ENCODE measurements around the gene RNF144A. TPM values are rescaled to one million over a fixed set of nuclear protein-coding genes. Genes with fewer than 3 reads are reported as not detected.

Gene RNF144A
- total and polyA plus RNA-seq, 2 donors (not counting 3 experiments of a cell fraction or from before 2014, with no cell fraction given): 9.7 to 28.8 TPM

DNA sequence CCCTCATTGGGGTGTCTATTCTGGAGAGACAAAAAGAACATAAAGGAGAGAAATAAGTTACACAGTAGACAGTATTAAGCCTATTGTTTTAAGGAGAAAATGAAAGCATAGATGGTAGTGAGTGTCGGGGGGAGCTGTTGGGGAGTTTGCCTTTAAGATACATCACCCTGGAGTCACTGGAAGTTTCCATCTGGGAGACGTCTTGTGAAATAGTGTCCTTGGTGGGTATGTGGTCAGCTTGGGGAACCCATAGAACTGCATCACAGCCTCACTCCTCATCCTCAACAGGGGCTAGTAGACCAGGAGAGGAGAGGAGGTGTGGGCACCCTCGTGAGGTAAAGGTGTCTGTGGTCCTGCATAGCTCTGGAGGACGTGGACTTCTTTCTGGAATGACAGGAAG, 60.6 kb downstream of the RNF144A start:
- DNase-seq (ENCODE audit: low read depth, low spot score) (no peak), FAIRE-seq (no peak)
- no peak overlapping the region for H3K9ac ChIP-seq (replicated peaks; ENCODE audit: extremely low read depth, insufficient read depth, low read length)
- CTCF ChIA-PET: interaction anchor here (0.7 to 1.4 kb wide), 4 partner anchors 15 to 62 kb away, joined by 3 to 6 read pairs (median 4); no protein-coding TSS in a partner anchor
- POLR2A ChIA-PET: no interaction called here
- H3K4me1 ChIP-seq (ENCODE audit: control insufficient read depth, extremely low read depth, insufficient read depth, low read length): peaks cover 19% of the 10 kb centered on the region
- no peaks in the 10 kb centered on the region for H4K20me1 ChIP-seq (replicated peaks; ENCODE audit: control insufficient read depth, extremely low read depth, insufficient read depth, low read length)
- no peaks in the 10 kb centered on the region for H3K27me3 ChIP-seq (ENCODE audit: control insufficient read depth in 2 of 2, insufficient read depth in 2 of 2, low read length in 2 of 2)
- no peaks in the 10 kb centered on the region for H3K36me3 ChIP-seq (ENCODE audit: control insufficient read depth in 2 of 2, extremely low read depth in 1 of 2, insufficient read depth in 2 of 2, low read length in 2 of 2)
- no peak overlapping the region for H3K4me2 ChIP-seq (ENCODE audit: insufficient read depth, low read length)
- no peaks in the 10 kb centered on the region for H3K9me3 ChIP-seq (replicated peaks; ENCODE audit: control insufficient read depth, insufficient read depth, low read length)
- intact Hi-C loops (cut with micrococcal nuclease): loop anchor here (2.0 kb wide), 2 partner anchors 59 to 61 kb away; partner anchors contain the start of gene RNF144A
- dilution Hi-C loops (cut with MboI; ENCODE audit: extremely low pct_ligation_motif_present, low sequenced_read_pairs): no loop called here
- TF ChIP-seq, protein P1, sequence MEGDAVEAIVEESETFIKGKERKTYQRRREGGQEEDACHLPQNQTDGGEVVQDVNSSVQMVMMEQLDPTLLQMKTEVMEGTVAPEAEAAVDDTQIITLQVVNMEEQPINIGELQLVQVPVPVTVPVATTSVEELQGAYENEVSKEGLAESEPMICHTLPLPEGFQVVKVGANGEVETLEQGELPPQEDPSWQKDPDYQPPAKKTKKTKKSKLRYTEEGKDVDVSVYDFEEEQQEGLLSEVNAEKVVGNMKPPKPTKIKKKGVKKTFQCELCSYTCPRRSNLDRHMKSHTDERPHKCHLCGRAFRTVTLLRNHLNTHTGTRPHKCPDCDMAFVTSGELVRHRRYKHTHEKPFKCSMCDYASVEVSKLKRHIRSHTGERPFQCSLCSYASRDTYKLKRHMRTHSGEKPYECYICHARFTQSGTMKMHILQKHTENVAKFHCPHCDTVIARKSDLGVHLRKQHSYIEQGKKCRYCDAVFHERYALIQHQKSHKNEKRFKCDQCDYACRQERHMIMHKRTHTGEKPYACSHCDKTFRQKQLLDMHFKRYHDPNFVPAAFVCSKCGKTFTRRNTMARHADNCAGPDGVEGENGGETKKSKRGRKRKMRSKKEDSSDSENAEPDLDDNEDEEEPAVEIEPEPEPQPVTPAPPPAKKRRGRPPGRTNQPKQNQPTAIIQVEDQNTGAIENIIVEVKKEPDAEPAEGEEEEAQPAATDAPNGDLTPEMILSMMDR (IDR thresholded peaks at IDR 0.05; ENCODE audit: extremely low read depth in 1 of 2, insufficient read depth in 1 of 2, low read depth in 1 of 2, low read length in 2 of 2): no peak
- TF ChIP-seq MYC (IDR thresholded peaks at IDR 0.05; ENCODE audit: low read depth, low read length): no peak
- H3K9me1 ChIP-seq (replicated peaks; ENCODE audit: control insufficient read depth, extremely low read depth, insufficient read depth, low read length): no peaks in the 10 kb centered on the region
- H2AFZ ChIP-seq (ENCODE audit: low read depth, low read length): no peak overlapping the region
- H3K79me2 ChIP-seq (ENCODE audit: control insufficient read depth, insufficient read depth, low read length): no peaks in the 10 kb centered on the region
- no TSS peak for BruUV-seq (replicated peaks)
- H3K4me3 ChIP-seq (replicated peaks in 1 of 3; ENCODE audit: insufficient read depth in 1 of 3, low read depth in 1 of 3, low read length in 3 of 3): no peak overlapping the region
- no peak overlapping the region for H3K27ac ChIP-seq (ENCODE audit: insufficient read depth, low read depth, low read length)

DNA sequence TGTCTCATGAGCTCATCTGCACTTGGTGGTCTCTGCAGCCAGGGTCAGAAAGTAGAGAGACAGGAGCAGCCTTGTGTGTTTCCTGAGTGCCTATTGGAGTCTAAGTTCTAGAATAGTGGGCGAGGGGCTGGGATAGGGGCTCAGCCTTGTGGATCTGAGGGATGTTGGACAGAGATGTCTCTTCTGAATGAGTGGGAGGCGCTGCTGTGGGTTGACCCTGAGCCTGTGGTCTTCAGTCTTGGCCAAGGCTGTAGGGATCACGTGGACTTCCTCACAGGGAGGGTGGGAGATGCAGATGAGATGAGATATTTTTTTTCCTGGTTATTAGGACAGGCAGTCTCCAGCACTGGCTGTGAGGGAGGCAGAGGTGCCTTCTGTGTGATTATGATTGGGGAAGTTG, 61.8 kb downstream of the RNF144A start:
- H4K20me1 ChIP-seq (replicated peaks; ENCODE audit: control insufficient read depth, extremely low read depth, insufficient read depth, low read length): no peaks in the 10 kb centered on the region
- no peak for FAIRE-seq
- H2AFZ ChIP-seq (ENCODE audit: low read depth, low read length): no peak overlapping the region
- intact Hi-C loops (cut with micrococcal nuclease): no loop called here
- H3K4me3 ChIP-seq (replicated peaks in 1 of 3; ENCODE audit: insufficient read depth in 1 of 3, low read depth in 1 of 3, low read length in 3 of 3): no peak overlapping the region
- CTCF ChIA-PET: interaction anchor here (1.0 kb wide), 1 partner anchor 63 kb away, joined by 3 read pairs; no protein-coding TSS in a partner anchor
- POLR2A ChIA-PET: no interaction called here
- H3K27ac ChIP-seq (ENCODE audit: insufficient read depth, low read depth, low read length): no peak overlapping the region
- no peak for DNase-seq (ENCODE audit: low read depth, low spot score)
- TF ChIP-seq MYC (IDR thresholded peaks at IDR 0.05; ENCODE audit: low read depth, low read length) (no peak), EZH2 (IDR thresholded peaks at IDR 0.05; ENCODE audit: borderline replicate concordance, low read depth, low read length, severe bottlenecking) (no peak)
- TF ChIP-seq, protein P1 (IDR thresholded peaks at IDR 0.05; ENCODE audit: extremely low read depth in 1 of 2, insufficient read depth in 1 of 2, low read depth in 1 of 2, low read length in 2 of 2): no peak
- H3K4me2 ChIP-seq (ENCODE audit: insufficient read depth, low read length): no peak overlapping the region
- no peaks in the 10 kb centered on the region for H3K9me1 ChIP-seq (replicated peaks; ENCODE audit: control insufficient read depth, extremely low read depth, insufficient read depth, low read length)
- H3K9ac ChIP-seq (replicated peaks; ENCODE audit: extremely low read depth, insufficient read depth, low read length): no peak overlapping the region
- dilution Hi-C loops (cut with MboI; ENCODE audit: extremely low pct_ligation_motif_present, low sequenced_read_pairs): no loop called here
- H3K27me3 ChIP-seq (ENCODE audit: control insufficient read depth in 2 of 2, insufficient read depth in 2 of 2, low read length in 2 of 2): peaks cover 0 to 2% of the 10 kb centered on the region in 2 experiments
- no peaks in the 10 kb centered on the region for H3K36me3 ChIP-seq (ENCODE audit: control insufficient read depth in 2 of 2, extremely low read depth in 1 of 2, insufficient read depth in 2 of 2, low read length in 2 of 2)
- H3K79me2 ChIP-seq (ENCODE audit: control insufficient read depth, insufficient read depth, low read length): no peaks in the 10 kb centered on the region
- peaks cover 19% of the 10 kb centered on the region for H3K4me1 ChIP-seq (ENCODE audit: control insufficient read depth, extremely low read depth, insufficient read depth, low read length)
- no peaks in the 10 kb centered on the region for H3K9me3 ChIP-seq (replicated peaks; ENCODE audit: control insufficient read depth, insufficient read depth, low read length)
- BruUV-seq (replicated peaks): no TSS peak

All from endothelial cell of umbilical vein (primary cell).